GM12872 (cell line): ENCODE results near the gene ORMDL1.

Experiments used
- TF ChIP-seq, protein P1 (sequence below): IDR thresholded peaks from 3 replicates; pipeline ENCODE4 v1.5.1; 2011; ENCODE audit warnings: low read depth, mild to moderate bottlenecking, low read length, moderate library complexity; ENCODE audit not compliant: insufficient read depth

ORMDL1 gene

DNA sequence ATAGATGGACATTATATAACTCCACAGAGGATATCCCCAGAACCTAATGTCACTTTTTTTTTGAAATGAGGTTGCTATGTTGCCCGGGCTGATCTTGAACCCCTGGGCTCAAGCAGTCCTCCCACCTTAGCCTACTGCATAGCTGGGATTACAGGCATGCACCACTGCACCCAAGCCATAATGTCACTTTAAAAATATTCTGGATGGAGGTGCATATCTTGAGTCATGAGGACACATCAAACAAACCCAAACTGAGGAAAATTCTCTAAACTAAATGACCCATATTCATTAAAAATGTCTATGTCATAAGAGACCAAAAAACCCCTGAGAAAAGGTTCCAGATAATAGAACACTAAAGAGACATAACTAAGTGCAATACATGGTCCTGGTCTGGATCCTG is 57.9 kb downstream of the ORMDL1 start:
- TF ChIP-seq, protein P1, sequence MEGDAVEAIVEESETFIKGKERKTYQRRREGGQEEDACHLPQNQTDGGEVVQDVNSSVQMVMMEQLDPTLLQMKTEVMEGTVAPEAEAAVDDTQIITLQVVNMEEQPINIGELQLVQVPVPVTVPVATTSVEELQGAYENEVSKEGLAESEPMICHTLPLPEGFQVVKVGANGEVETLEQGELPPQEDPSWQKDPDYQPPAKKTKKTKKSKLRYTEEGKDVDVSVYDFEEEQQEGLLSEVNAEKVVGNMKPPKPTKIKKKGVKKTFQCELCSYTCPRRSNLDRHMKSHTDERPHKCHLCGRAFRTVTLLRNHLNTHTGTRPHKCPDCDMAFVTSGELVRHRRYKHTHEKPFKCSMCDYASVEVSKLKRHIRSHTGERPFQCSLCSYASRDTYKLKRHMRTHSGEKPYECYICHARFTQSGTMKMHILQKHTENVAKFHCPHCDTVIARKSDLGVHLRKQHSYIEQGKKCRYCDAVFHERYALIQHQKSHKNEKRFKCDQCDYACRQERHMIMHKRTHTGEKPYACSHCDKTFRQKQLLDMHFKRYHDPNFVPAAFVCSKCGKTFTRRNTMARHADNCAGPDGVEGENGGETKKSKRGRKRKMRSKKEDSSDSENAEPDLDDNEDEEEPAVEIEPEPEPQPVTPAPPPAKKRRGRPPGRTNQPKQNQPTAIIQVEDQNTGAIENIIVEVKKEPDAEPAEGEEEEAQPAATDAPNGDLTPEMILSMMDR = no peak

DNA sequence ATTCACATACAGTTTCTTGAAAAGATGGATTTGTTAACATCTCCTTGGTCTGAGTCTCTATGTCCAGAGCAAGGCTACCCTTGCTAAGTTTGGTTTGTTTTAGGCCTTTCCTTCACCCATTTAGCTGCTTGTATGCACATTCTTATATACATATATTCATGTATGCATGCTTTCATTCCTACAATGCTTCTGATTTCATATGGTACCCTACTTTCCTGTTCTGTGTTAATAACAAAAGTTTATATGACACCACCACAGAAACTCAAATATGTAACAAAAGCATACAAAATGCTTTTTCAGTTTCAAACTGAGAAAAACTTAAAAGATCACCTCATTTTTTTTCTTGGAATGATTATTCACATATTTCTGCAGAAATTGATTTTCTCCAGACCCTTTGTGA is 60.9 kb downstream of the ORMDL1 start:
- TF ChIP-seq, protein P1 = no peak
